NCI-H2227 treated with DMSO at 0.1 percent for 48 hours (cell line): ENCODE data around the gene FILIP1.
"Not testable (repeated sequence)": the region's sequence is repeated elsewhere in the genome, so short reads cannot be mapped to it uniquely, and the experiment has no call there.

Experiments used
- DNase-seq: peaks from one replicate; lab custom pipeline; 2025; lab: John Stamatoyannopoulos, UW

The FILIP1 gene

GRCh38 chr6:75458895-75459294 is 34.7 kb downstream of the FILIP1 start:
- DNase-seq, result no peak

- DNase-seq, result no peak
These were observed 42.7 kb downstream of the FILIP1 start for GRCh38 chr6:75450903-75451302.

GRCh38 chr6:75449630-75450206 is 43.9 kb downstream of the FILIP1 start:
- DNase-seq, result no peak

- no peak for DNase-seq
These were observed 47.2 kb downstream of the FILIP1 start for GRCh38 chr6:75446241-75446880.

GRCh38 chr6:75445738-75446137 is 47.9 kb downstream of the FILIP1 start:
- no peak for DNase-seq

GRCh38 chr6:75444899-75445298 is 48.7 kb downstream of the FILIP1 start:
- DNase-seq, result no peak

GRCh38 chr6:75441883-75442282 is 51.7 kb downstream of the FILIP1 start:
- not testable (repeated sequence) for DNase-seq

- DNase-seq, result not testable (repeated sequence)
These were observed 52.1 kb downstream of the FILIP1 start for GRCh38 chr6:75441479-75441878.

- DNase-seq, result no peak
These were observed 55.0 kb downstream of the FILIP1 start for GRCh38 chr6:75438442-75439116.

GRCh38 chr6:75438013-75438431 is 55.6 kb downstream of the FILIP1 start:
- no peak for DNase-seq

- no peak for DNase-seq
These were observed 56.1 kb downstream of the FILIP1 start for GRCh38 chr6:75437421-75437891.

- no peak for DNase-seq
These were observed 56.7 kb downstream of the FILIP1 start for GRCh38 chr6:75436869-75437268.

GRCh38 chr6:75432809-75433208 is 60.8 kb downstream of the FILIP1 start:
- DNase-seq, result not testable (repeated sequence)

GRCh38 chr6:75431379-75431778 is 62.2 kb downstream of the FILIP1 start:
- no peak for DNase-seq

- DNase-seq, result no peak
These were observed 62.8 kb downstream of the FILIP1 start for GRCh38 chr6:75430631-75431325.

GRCh38 chr6:75429061-75429703 is 64.4 kb downstream of the FILIP1 start:
- no peak for DNase-seq

- DNase-seq, result no peak
These were observed 65.4 kb downstream of the FILIP1 start for GRCh38 chr6:75428204-75428603.

GRCh38 chr6:75427329-75427728 is 66.3 kb downstream of the FILIP1 start:
- DNase-seq, result no peak

- no peak for DNase-seq
These were observed 68.7 kb downstream of the FILIP1 start for GRCh38 chr6:75424618-75425548.

- DNase-seq, result no peak
These were observed 70.2 kb downstream of the FILIP1 start for GRCh38 chr6:75423386-75423785.

- DNase-seq, result no peak
These were observed 71.5 kb downstream of the FILIP1 start for GRCh38 chr6:75422024-75422639.
